Trophoblast cell (in vitro differentiated cells and primary cell): ENCODE results near the gene CHCHD3.

Experiments
- DNase-seq, 2 donors: peaks; one replicate each; pipeline ENCODE4 v3.0.0-alpha.2; 2016
- H2AFZ ChIP-seq: 2 replicates; pipeline ENCODE4 v1.6.1; 2013; ENCODE audit warnings: low read length, moderate library complexity, mild to moderate bottlenecking; ENCODE audit not compliant: insufficient read depth, poor library complexity
- H2AK5ac ChIP-seq: 2 replicates; pipeline ENCODE4 v1.6.1; 2013; ENCODE audit warnings: mild to moderate bottlenecking, low read length
- H2BK120ac ChIP-seq: 2 replicates; pipeline ENCODE4 v1.6.1; 2013; ENCODE audit warnings: low read length, mild to moderate bottlenecking, moderate library complexity; ENCODE audit not compliant: insufficient read depth, poor library complexity
- H2BK12ac ChIP-seq: 2 replicates; pipeline ENCODE4 v1.6.1; 2013; ENCODE audit warnings: mild to moderate bottlenecking, low read length, moderate library complexity
- H2BK5ac ChIP-seq: 2 replicates; pipeline ENCODE4 v1.6.1; 2013; ENCODE audit warnings: low read length, low read depth, moderate library complexity, mild to moderate bottlenecking; ENCODE audit not compliant: poor library complexity
- H3K14ac ChIP-seq: 2 replicates; pipeline ENCODE4 v1.6.1; 2013; ENCODE audit warnings: mild to moderate bottlenecking, low read length
- H3K18ac ChIP-seq: 2 replicates; pipeline ENCODE4 v1.6.1; 2013; ENCODE audit warnings: mild to moderate bottlenecking, low read length
- H3K23ac ChIP-seq: 2 replicates; pipeline ENCODE4 v1.6.1; 2013; ENCODE audit warnings: low read length
- H3K27ac ChIP-seq: 2 replicates; pipeline ENCODE4 v1.5.1; 2013; ENCODE audit warnings: low read depth, mild to moderate bottlenecking, inconsistent platforms, low read length, moderate library complexity
- H3K27me3 ChIP-seq: 2 replicates; pipeline ENCODE4 v1.6.1; 2013; ENCODE audit warnings: inconsistent platforms, mild to moderate bottlenecking, low read length, moderate library complexity; ENCODE audit not compliant: insufficient read depth
- H3K36me3 ChIP-seq, 2 experiments: 1 replicate in 1 of 2; 2 replicates in 1 of 2; pipeline ENCODE4 v1.6.1; 2013; ENCODE audit warnings: low read length in 2 of 2, mild to moderate bottlenecking in 2 of 2, moderate library complexity in 1 of 2; ENCODE audit not compliant: insufficient read depth in 2 of 2, control insufficient read depth in 1 of 2
- H3K4ac ChIP-seq: 2 replicates; pipeline ENCODE4 v1.6.1; 2013; ENCODE audit warnings: low read depth, mild to moderate bottlenecking, low read length, moderate library complexity
- H3K4me1 ChIP-seq, 2 experiments: 1 replicate in 1 of 2; 2 replicates in 1 of 2; pipeline ENCODE4 v1.6.1; 2013; ENCODE audit warnings: low read length in 2 of 2, mild to moderate bottlenecking in 2 of 2, moderate library complexity in 1 of 2; ENCODE audit not compliant: insufficient read depth in 2 of 2, control insufficient read depth in 1 of 2
- H3K4me2 ChIP-seq: 2 replicates; pipeline ENCODE4 v1.6.1; 2013; ENCODE audit warnings: inconsistent platforms, mild to moderate bottlenecking, low read length, moderate library complexity
- H3K4me3 ChIP-seq: 2 replicates; pipeline ENCODE4 v1.5.1; 2013; ENCODE audit warnings: mild to moderate bottlenecking, low read depth, low read length, inconsistent platforms
- H3K79me1 ChIP-seq: one replicate; pipeline ENCODE4 v1.6.1; 2013; ENCODE audit warnings: low read length
- H3K79me2 ChIP-seq: 2 replicates; pipeline ENCODE4 v1.6.1; 2013; ENCODE audit warnings: low read length, mild to moderate bottlenecking; ENCODE audit not compliant: control insufficient read depth, insufficient read depth, poor library complexity
- H3K9ac ChIP-seq: 2 replicates; pipeline ENCODE4 v1.6.1; 2013; ENCODE audit warnings: mild to moderate bottlenecking, low read length
- H3K9me3 ChIP-seq: 2 replicates; pipeline ENCODE4 v1.6.1; 2013; ENCODE audit warnings: low read depth, mild to moderate bottlenecking, control low read depth, inconsistent platforms, low read length; ENCODE audit not compliant: insufficient read depth
- H4K12ac ChIP-seq: 2 replicates; pipeline ENCODE4 v1.6.1; 2013; ENCODE audit warnings: low read depth, mild to moderate bottlenecking, low read length, moderate library complexity
- H4K8ac ChIP-seq: 2 replicates; pipeline ENCODE4 v1.6.1; 2013; ENCODE audit warnings: low read depth, mild to moderate bottlenecking, low read length, moderate library complexity
- H4K91ac ChIP-seq: one replicate; pipeline ENCODE4 v1.6.1; 2013; ENCODE audit warnings: low read depth, mild to moderate bottlenecking, low read length, moderate library complexity
- WGBS: extraction: QIAGEN DNeasy Blood & Tissue Kit; methylation state at CpG from one replicate; pipeline ENCODE4 v1.1.7; 2013; ENCODE audit warnings: missing lambda C conversion rate; ENCODE audit not compliant: insufficient read length, insufficient coverage; ENCODE audit errors: extremely low coverage; 5-methylcytosine and 5-hydroxymethylcytosine counted together

Gene CHCHD3

GRCh38 chr7:132771301-132771730 is 310.6 kb downstream of the CHCHD3 start:
- no peak overlapping the region for H3K9ac ChIP-seq
- H2BK120ac ChIP-seq: no peak overlapping the region
- peaks cover 2% of the 10 kb centered on the region for H3K9me3 ChIP-seq
- H2AFZ ChIP-seq: no peak overlapping the region
- H3K4ac ChIP-seq: no peak overlapping the region
- no peaks in the 10 kb centered on the region for H3K36me3 ChIP-seq
- H3K79me2 ChIP-seq: no peaks in the 10 kb centered on the region
- H3K27ac ChIP-seq: no peak overlapping the region
- no peak overlapping the region for H3K23ac ChIP-seq
- H2BK5ac ChIP-seq: no peak overlapping the region
- no peak overlapping the region for H3K18ac ChIP-seq
- DNase-seq: no peak
- no peak overlapping the region for H3K14ac ChIP-seq
- H4K8ac ChIP-seq: no peak overlapping the region
- H3K27me3 ChIP-seq: no peaks in the 10 kb centered on the region
- H3K4me1 ChIP-seq: no peaks in the 10 kb centered on the region
- H3K4me3 ChIP-seq: no peak overlapping the region
- no peak overlapping the region for H4K12ac ChIP-seq
- no peak overlapping the region for H3K4me2 ChIP-seq
- H3K79me1 ChIP-seq: no peaks in the 10 kb centered on the region
- no peak overlapping the region for H2AK5ac ChIP-seq
- H4K91ac ChIP-seq: no peak overlapping the region
- no peak overlapping the region for H2BK12ac ChIP-seq
- no CpG with 5 or more reads among the region's 6 CpGs for WGBS

GRCh38 chr7:132770055-132770454 is 311.8 kb downstream of the CHCHD3 start:
- H2AK5ac ChIP-seq: no peak overlapping the region
- no peak overlapping the region for H2BK12ac ChIP-seq
- H3K23ac ChIP-seq: no peak overlapping the region
- H4K91ac ChIP-seq: no peak overlapping the region
- no peaks in the 10 kb centered on the region for H3K79me1 ChIP-seq
- H3K36me3 ChIP-seq: no peaks in the 10 kb centered on the region
- H3K4me2 ChIP-seq: no peak overlapping the region
- no peak overlapping the region for H4K12ac ChIP-seq
- H3K79me2 ChIP-seq: no peaks in the 10 kb centered on the region
- peaks cover 2% of the 10 kb centered on the region for H3K9me3 ChIP-seq
- H4K8ac ChIP-seq: no peak overlapping the region
- H3K4me1 ChIP-seq: no peaks in the 10 kb centered on the region
- H2AFZ ChIP-seq: no peak overlapping the region
- WGBS: no CpG with 5 or more reads among the region's 2 CpGs
- H3K9ac ChIP-seq: no peak overlapping the region
- H3K4ac ChIP-seq: no peak overlapping the region
- DNase-seq: no peak
- H2BK120ac ChIP-seq: no peak overlapping the region
- no peak overlapping the region for H2BK5ac ChIP-seq
- no peak overlapping the region for H3K4me3 ChIP-seq
- no peak overlapping the region for H3K14ac ChIP-seq
- no peak overlapping the region for H3K18ac ChIP-seq
- H3K27ac ChIP-seq: no peak overlapping the region
- H3K27me3 ChIP-seq: no peaks in the 10 kb centered on the region

- WGBS: no CpG with 5 or more reads among the region's 2 CpGs
- Histone ChIP-seq H3K27me3 (no peaks in the 10 kb centered on the region), H4K8ac (no peak overlapping the region), H3K4me3 (no peak overlapping the region), H2AFZ (no peak overlapping the region), H3K36me3 (no peaks in the 10 kb centered on the region), H2BK120ac (no peak overlapping the region), H4K12ac (no peak overlapping the region), H3K4ac (no peak overlapping the region), H3K9ac (no peak overlapping the region), H3K79me1 (no peaks in the 10 kb centered on the region), H3K23ac (no peak overlapping the region), H2BK5ac (no peak overlapping the region), H3K4me1 (no peaks in the 10 kb centered on the region), H3K9me3 (peaks cover 2% of the 10 kb centered on the region), H2BK12ac (no peak overlapping the region), H4K91ac (no peak overlapping the region), H3K14ac (no peak overlapping the region), H3K4me2 (no peak overlapping the region), H3K18ac (no peak overlapping the region), H2AK5ac (no peak overlapping the region), H3K79me2 (no peaks in the 10 kb centered on the region), H3K27ac (no peak overlapping the region)
- DNase-seq: no peak
Measured at GRCh38 chr7:132769280-132769679, 312.6 kb downstream of the CHCHD3 start.

- Histone ChIP-seq H3K9me3 (peaks cover 2% of the 10 kb centered on the region), H3K79me2 (no peaks in the 10 kb centered on the region), H2BK5ac (no peak overlapping the region), H3K4me2 (no peak overlapping the region), H2BK12ac (no peak overlapping the region), H3K4ac (no peak overlapping the region), H4K8ac (no peak overlapping the region), H3K18ac (no peak overlapping the region), H2BK120ac (no peak overlapping the region), H3K4me3 (no peak overlapping the region), H2AK5ac (no peak overlapping the region), H4K91ac (no peak overlapping the region), H3K14ac (no peak overlapping the region), H3K23ac (no peak overlapping the region), H3K36me3 (no peaks in the 10 kb centered on the region), H3K9ac (no peak overlapping the region), H3K79me1 (no peaks in the 10 kb centered on the region), H3K4me1 (no peaks in the 10 kb centered on the region), H4K12ac (no peak overlapping the region), H3K27ac (no peak overlapping the region), H2AFZ (no peak overlapping the region), H3K27me3 (no peaks in the 10 kb centered on the region)
- DNase-seq: no peak
- no CpG with 5 or more reads among the region's 3 CpGs for WGBS
Measured at GRCh38 chr7:132768099-132768498, 313.8 kb downstream of the CHCHD3 start.
